Stimulated activated CD4-positive, alpha-beta T cell treated with anti-CD3 and anti-CD28 coated beads, Interleukin-1b, Interleukin-23, amount 100 ng/mL, for 48 hours (primary cell): Measurements from ENCODE around the gene LMNTD1.
"Not testable (repeated sequence)": the region's sequence is repeated elsewhere in the genome, so short reads cannot be mapped to it uniquely, and the experiment has no call there.

Source experiments
- DNase-seq: peaks from one replicate; pipeline ENCODE4 v3.0.0-alpha.2; 2020

The LMNTD1 gene, protein sequence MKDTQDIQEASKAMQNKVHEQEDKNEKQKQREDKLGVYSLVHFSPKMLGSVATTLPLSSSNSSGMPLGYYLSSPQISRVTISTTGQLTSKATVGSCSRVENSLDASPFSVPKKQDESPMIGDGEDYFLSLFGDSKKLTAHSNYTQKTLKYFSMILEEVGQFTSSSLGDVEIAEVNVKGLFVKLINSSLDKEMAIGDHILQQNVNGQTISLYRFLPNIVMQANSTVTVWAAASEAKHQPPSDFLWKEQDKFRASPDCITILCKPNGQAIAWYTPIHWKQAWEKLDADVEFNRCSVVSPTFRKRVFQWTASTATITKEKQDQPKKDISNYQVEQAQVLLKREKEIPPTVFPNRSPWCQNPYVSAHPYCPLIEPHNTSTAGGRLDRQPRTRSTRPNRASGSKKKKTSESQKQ

GRCh38 chr12:25553098-25553497 is at the start of gene LMNTD1:
TSS of gene LMNTD1 (minus strand) at chr12:25553283. CDS start at chr12:25552959, 324 bp downstream.
- no peak for DNase-seq

DNA sequence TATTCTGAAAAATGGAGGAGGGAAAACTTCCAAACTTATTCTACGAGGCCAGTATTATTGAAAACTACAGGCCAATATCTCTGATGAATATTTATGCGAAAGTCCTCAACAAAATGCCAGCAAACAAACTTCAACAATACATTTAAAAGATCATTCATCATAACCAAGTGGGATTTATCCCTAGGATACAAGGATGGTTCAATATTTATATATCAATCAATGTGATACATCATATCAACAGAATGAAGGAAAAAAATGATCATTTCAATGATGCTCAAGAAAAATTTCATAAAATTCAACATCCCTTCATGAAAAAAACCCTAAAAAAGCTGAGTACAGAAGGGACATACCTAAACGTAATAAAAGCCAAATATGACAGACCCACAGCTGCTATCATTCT is 45.9 kb upstream of the LMNTD1 start:
- DNase-seq = no peak

DNA sequence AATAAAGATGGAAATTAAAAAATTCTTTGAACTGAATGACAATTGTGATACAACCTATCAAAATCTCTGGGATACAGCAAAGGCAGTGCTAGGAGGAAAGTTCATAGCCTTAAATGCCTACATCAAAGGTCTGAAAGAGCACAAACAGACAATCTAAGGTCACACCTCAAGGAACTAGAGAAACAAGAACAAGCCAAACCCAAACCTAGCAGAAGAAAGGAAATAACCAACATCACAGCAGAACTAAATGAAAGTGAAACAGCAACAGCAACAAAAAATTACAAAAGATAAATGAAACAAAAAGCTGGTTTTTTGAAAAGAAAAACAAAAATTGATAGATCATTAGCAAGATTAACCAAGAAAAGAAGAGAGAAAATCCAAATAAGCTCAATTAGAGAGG is 42.4 kb upstream of the LMNTD1 start:
- DNase-seq = not testable (repeated sequence)

DNA sequence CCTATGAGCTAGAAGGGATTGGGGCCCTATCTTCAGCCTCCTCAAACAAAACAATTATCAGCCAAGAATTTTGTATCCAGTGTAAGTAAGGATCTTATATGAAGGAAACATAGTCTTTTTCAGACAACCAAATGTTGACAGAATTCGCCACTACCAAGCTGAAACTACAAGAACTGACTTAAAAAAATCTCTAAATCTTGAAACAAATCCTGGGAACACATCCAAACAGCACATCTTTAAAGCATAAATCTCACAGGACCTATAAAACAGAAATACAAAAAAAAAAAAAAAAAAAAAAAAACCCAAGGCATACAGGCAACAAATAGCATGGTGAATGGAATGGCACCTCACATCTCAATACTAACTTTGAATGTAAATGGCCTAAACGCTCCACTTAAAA is 41.3 kb upstream of the LMNTD1 start:
- DNase-seq = no peak

GRCh38 chr12:25592725-25593495 is 39.8 kb upstream of the LMNTD1 start:
- DNase-seq = no peak

GRCh38 chr12:25591144-25591543 is 38.1 kb upstream of the LMNTD1 start:
- DNase-seq = no peak

- peak; percentile 68 for DNase-seq
Measured at GRCh38 chr12:25590011-25590721, 37.1 kb upstream of the LMNTD1 start.

GRCh38 chr12:25587346-25587745 is 34.3 kb upstream of the LMNTD1 start:
- no peak for DNase-seq

- no peak for DNase-seq
Measured at GRCh38 chr12:25585662-25586061, 32.6 kb upstream of the LMNTD1 start.

GRCh38 chr12:25585021-25585523 is 32.0 kb upstream of the LMNTD1 start:
- DNase-seq = no peak

DNA sequence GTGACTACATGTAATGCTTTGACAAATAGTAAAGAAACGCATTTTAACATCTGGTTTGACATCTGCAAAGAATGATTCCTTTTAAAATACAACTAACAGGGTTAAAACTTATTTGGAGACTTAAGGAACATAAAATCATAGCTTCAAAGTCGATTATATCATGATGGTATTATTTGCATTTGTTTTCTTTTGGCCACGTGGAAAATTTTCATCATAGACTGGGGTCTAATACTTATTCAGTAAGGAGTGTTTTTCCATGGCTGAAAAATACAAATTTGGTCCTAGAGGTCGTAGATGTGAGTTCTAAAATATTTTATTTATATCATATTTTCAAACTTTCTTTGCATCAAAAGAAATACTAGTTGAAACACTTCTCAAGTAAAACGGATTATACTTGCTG is 31.5 kb upstream of the LMNTD1 start:
- DNase-seq = no peak

- no peak for DNase-seq
Measured at GRCh38 chr12:25583545-25583944, 30.5 kb upstream of the LMNTD1 start.

GRCh38 chr12:25581067-25581466 is 28.0 kb upstream of the LMNTD1 start:
- no peak for DNase-seq

DNA sequence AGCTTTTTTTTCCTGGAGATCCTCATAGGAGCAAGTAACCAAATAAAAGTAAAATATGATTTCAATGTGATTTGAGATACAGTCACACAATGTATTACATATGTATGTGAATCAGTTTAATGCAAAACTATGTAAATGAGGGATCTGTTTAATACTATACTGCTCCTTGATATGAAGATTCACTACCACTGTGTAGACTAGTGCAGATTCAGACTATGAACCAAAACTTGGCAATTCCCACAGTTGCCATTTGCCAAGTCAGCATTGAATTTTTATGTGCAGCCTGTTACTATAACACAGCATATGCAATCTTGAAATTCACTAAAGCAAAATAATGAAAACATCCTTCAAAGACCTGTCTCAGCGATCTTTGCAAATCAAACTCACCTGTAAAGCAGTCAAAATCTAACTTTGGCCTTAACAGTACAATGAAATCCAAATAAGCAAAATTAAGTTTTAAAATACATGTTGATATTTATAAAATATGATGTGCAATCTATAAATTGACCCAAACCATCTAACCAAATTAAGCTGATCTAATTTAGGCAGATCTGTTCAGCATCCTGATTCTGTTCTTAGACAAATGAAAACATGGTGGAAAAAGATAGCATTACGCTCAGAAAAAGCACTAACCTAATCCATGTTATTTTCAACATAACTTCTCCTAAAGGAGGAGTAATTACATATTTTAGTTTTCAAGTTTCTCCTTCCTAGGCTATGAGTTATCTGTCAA is 25.5 kb upstream of the LMNTD1 start:
- DNase-seq = no peak

GRCh38 chr12:25574761-25575160 is 21.7 kb upstream of the LMNTD1 start:
- DNase-seq = no peak

DNA sequence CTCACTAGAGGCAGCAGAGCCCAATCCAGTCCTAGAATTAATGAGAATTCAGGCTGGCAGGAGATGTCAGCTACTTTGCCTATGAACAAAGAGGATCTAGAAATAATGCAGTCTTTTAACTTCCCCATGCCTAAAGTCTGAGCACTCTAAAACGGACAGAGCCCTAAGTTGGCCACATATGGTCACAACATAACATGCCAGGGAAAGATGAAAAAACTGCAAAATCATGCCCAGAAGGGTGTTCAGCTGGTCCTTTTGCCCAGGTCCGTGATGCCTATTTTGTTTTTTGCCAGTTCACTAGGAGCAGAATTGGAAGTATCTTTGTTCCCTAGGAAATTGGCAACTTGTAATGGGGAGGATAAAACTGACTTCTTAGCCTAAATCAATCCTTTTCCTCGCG is 20.3 kb upstream of the LMNTD1 start:
- DNase-seq = no peak

GRCh38 chr12:25570418-25570817 is 17.3 kb upstream of the LMNTD1 start:
- no peak for DNase-seq

GRCh38 chr12:25566202-25566949 is 13.3 kb upstream of the LMNTD1 start:
- no peak for DNase-seq

DNA sequence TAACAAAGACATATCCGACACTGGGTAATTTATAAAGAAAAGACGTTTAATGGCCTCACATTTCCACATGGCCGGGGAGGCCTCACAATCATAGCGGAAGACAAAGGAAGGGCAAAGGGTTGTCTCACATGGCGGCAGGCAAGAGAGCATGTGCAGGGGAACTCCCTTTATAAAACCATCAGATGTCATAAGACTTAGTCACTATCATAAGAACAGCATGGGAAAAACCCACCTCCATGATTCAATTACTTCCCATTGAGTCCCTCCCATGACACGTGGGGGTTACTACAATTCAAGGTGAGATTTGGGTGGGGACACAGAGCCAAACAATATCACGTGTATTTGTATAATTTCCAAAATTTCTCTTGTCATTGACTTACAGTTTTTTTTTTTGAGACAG is 5.5 kb upstream of the LMNTD1 start:
- peak; percentile 11 for DNase-seq

DNA sequence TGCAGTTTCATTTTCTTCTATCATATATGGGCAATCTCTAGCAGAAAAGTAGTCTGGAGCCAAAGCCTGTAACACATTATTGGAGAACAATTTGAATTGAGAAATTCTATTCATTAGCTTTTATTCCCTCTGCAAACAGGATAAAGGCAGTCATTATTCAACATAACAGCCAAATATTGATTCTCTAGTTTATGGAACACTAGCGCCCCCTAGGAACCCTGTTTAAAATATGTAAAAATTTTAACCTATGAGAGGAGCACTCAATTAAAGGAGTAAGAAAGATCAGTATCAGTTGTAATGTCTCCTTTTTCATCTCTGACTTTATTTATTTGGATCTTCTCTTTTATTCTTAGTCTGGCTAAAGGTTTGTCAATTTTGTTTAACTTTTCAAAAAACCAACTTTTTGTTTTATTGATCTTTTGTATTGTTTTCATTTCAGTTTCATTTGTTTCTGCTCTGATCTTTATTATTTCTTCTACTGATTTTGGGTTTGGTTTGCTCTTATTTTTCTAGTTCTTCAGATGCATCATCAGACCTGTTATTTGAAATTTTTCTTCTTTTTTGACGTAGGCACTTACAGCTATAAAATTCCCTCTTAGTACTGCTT is 4.8 kb upstream of the LMNTD1 start:
- no peak for DNase-seq

DNA sequence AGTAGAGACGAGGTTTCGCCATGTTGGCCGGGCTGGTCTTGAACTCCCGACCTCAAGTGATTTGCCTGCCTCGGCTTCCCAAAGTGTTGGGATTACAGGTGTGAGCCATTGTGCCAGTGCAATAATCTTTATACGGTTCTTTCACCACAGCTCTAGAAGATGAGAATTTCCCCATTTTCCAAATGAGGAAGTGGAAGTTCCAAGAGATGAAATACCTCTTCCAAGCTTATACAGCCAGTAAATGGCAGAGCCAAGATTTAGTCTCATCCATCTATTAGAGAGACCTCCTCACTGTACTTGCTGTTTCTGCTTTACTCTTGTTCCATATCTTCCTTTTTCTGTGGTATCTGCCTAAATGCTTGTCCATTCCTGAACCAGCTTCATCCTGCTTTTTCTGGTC is 3.1 kb upstream of the LMNTD1 start:
- DNase-seq = no peak
